Activated CD8-positive, alpha-beta memory T cell treated with anti-CD3 and anti-CD28 coated beads for 4 hours (primary cell): ENCODE data around the gene KYNU.

Experiments
- DNase-seq, 2 donors: peaks; one replicate each; pipeline ENCODE4 v3.0.0-alpha.2; 2020; ENCODE audit warnings: low read depth in 2 of 2

The KYNU gene

GRCh38 chr2:142961202-142961601, 83.7 kb downstream of the KYNU start:
- no peak for DNase-seq

GRCh38 chr2:142965443-142965842, 88.0 kb downstream of the KYNU start:
- no peak for DNase-seq

- DNase-seq: no peak
Observed at GRCh38 chr2:142966284-142966683, 88.8 kb downstream of the KYNU start.

GRCh38 chr2:142967060-142967459, 89.6 kb downstream of the KYNU start:
- DNase-seq: no peak

- no peak for DNase-seq
Observed at GRCh38 chr2:142973160-142973821, 95.8 kb downstream of the KYNU start.

- DNase-seq: no peak
Observed at GRCh38 chr2:142973822-142974207, 96.4 kb downstream of the KYNU start.

GRCh38 chr2:142974288-142975024, 97.0 kb downstream of the KYNU start:
- no peak for DNase-seq

GRCh38 chr2:142975239-142975638, 97.8 kb downstream of the KYNU start:
- no peak for DNase-seq

GRCh38 chr2:142980246-142981068, 103.0 kb downstream of the KYNU start:
- DNase-seq: no peak

GRCh38 chr2:142981069-142981378, 103.6 kb downstream of the KYNU start:
- no peak for DNase-seq

GRCh38 chr2:142981756-142982155, 104.3 kb downstream of the KYNU start:
- DNase-seq: no peak

GRCh38 chr2:142983174-142983573, 105.7 kb downstream of the KYNU start:
- DNase-seq: no peak

- no peak for DNase-seq
Observed at GRCh38 chr2:142984657-142985056, 107.2 kb downstream of the KYNU start.

GRCh38 chr2:142987044-142987443, 109.6 kb downstream of the KYNU start:
- DNase-seq: no peak

- no peak for DNase-seq
Observed at GRCh38 chr2:142989273-142990204, 112.1 kb downstream of the KYNU start.

GRCh38 chr2:142991295-142991694, 113.8 kb downstream of the KYNU start:
- no peak for DNase-seq

- DNase-seq: no peak
Observed at GRCh38 chr2:142992840-142993239, 115.4 kb downstream of the KYNU start.

- DNase-seq: no peak
Observed at GRCh38 chr2:142993771-142994170, 116.3 kb downstream of the KYNU start.

- DNase-seq: no peak
Observed at GRCh38 chr2:142994665-142995064, 117.2 kb downstream of the KYNU start.

GRCh38 chr2:142997231-142997630, 119.8 kb downstream of the KYNU start:
- DNase-seq: no peak

- no peak for DNase-seq
Observed at GRCh38 chr2:143000599-143000998, 123.1 kb downstream of the KYNU start.

- no peak for DNase-seq
Observed at GRCh38 chr2:143001501-143001900, 124.0 kb downstream of the KYNU start.
